Pulmonary artery endothelial cell (primary cell): ENCODE results near the gene FABP3. TPM values are rescaled to one million over a fixed set of nuclear protein-coding genes. Genes with fewer than 3 reads are reported as not detected.

ENCODE experiments used
- DNase-seq: peaks from one replicate; pipeline ENCODE4 v3.0.0-alpha.2; 2011; ENCODE audit warnings: low read depth, low spot score
- total RNA-seq: library from RNA; depleted of rRNA; stranded (reverse); fragments of >200 nt; gene quantifications from 2 replicates; pipeline ENCODE4 v1.2.3, GENCODE V29; 2014

Gene FABP3
- total RNA-seq, 1 donor from 2014 or later = 0.26 TPM

- DNase-seq = no peak
Measured at GRCh38 chr1:31318146-31318545, 54.7 kb downstream of the FABP3 start.

- DNase-seq = no peak
Measured at GRCh38 chr1:31315902-31316301, 57.0 kb downstream of the FABP3 start.

Other genes starting within 250 kb of the FABP3 start
- 0.32 TPM in 1 of 2 replicates, not detected in the other for gene NKAIN1, start 133.2 kb downstream of the FABP3 start, total RNA-seq
- 210 and 251 TPM in 2 replicates for gene SNRNP40, start 76.3 kb downstream of the FABP3 start, total RNA-seq
- gene ZCCHC17, start 76.0 kb downstream of the FABP3 start, total RNA-seq = 51.4 and 52.6 TPM in 2 replicates
- 1.3 and 2.4 TPM in 2 replicates for gene SERINC2, start 40.1 kb upstream of the FABP3 start, total RNA-seq
- gene TINAGL1, start 203.4 kb upstream of the FABP3 start, total RNA-seq = 373 and 383 TPM in 2 replicates
- 0.53 and 0.92 TPM in 2 replicates for gene HCRTR1, start 244.6 kb upstream of the FABP3 start, total RNA-seq